Measurements from ENCODE around the gene KCNG2.

DNA sequence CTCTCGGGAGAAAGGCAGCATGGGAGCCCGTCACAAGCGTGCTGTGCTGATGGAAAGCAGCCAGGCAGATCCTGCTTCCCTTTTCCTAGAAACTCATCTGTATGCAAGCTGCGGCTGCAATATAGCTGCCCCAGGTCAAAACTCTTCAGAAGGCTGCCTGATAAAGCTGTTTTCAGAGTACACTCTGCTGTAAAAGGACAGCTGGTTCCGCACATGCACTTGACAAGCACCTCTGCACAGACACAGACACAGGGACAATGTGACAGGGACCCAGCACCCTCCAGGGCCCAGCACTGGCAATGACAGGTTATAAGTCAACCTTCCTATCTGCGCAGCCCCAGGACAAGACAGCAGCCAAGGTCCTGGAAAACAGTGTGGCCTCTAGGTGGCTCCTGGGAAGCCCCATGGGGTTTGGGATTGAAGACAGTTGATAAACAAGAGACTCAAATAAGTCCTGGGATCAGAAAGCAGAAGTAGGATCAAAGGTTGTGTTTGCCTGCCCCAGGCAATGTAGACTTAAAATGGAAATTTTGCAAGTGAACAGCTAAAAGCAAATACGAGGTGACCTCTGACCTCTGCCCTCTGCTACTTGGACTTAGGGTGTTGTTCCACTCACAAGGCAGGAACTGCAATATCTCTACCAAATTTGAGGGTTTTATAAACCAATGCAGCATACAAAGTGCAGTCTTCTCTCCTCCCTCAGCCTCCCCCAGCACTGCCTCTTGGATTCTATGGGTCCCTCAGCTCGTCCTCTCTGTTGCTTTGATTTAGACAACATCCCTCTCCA, 136.8 kb downstream of the KCNG2 start:
- TF ChIP-seq, protein P1, sequence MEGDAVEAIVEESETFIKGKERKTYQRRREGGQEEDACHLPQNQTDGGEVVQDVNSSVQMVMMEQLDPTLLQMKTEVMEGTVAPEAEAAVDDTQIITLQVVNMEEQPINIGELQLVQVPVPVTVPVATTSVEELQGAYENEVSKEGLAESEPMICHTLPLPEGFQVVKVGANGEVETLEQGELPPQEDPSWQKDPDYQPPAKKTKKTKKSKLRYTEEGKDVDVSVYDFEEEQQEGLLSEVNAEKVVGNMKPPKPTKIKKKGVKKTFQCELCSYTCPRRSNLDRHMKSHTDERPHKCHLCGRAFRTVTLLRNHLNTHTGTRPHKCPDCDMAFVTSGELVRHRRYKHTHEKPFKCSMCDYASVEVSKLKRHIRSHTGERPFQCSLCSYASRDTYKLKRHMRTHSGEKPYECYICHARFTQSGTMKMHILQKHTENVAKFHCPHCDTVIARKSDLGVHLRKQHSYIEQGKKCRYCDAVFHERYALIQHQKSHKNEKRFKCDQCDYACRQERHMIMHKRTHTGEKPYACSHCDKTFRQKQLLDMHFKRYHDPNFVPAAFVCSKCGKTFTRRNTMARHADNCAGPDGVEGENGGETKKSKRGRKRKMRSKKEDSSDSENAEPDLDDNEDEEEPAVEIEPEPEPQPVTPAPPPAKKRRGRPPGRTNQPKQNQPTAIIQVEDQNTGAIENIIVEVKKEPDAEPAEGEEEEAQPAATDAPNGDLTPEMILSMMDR (IDR thresholded peaks at IDR 0.05): no peak
- TF ChIP-seq EZH2 (IDR thresholded peaks at IDR 0.05; ENCODE audit: borderline replicate concordance, insufficient read depth, low read depth, low read length, poor library complexity, severe bottlenecking): no peak
